DND-41 (cell line): ENCODE results near the gene CYSRT1.

Experiments
- CTCF ChIP-seq: IDR thresholded peaks from 2 replicates; pipeline ENCODE4 v1.5.1; 2012; ENCODE audit warnings: borderline replicate concordance, low read length, moderate library complexity, mild to moderate bottlenecking; ENCODE audit not compliant: poor library complexity, severe bottlenecking; ENCODE audit errors: extremely low read depth
- EZH2 ChIP-seq: IDR thresholded peaks from 3 replicates; pipeline ENCODE4 v1.6.1; 2012; ENCODE audit warnings: borderline replicate concordance, low read depth, mild to moderate bottlenecking, moderate library complexity, low read length, inconsistent platforms; ENCODE audit not compliant: severe bottlenecking

GRCh38 chr9:137234055-137234697 lies 9.2 kb downstream of the CYSRT1 start:
- no peak for TF ChIP-seq EZH2
- no peak for TF ChIP-seq CTCF
